GM21367 (cell line): Measurements from ENCODE around the gene DBR1.
A peak's percentile ranks its signal among the peaks of the same experiment; 100 is the strongest.

ENCODE experiments used
- ATAC-seq: cut with Tn5 transposase; IDR thresholded peaks from one replicate; pipeline ENCODE4 v1.9.1; 2021; ENCODE audit not compliant: unreplicated experiment

The DBR1 gene

DNA sequence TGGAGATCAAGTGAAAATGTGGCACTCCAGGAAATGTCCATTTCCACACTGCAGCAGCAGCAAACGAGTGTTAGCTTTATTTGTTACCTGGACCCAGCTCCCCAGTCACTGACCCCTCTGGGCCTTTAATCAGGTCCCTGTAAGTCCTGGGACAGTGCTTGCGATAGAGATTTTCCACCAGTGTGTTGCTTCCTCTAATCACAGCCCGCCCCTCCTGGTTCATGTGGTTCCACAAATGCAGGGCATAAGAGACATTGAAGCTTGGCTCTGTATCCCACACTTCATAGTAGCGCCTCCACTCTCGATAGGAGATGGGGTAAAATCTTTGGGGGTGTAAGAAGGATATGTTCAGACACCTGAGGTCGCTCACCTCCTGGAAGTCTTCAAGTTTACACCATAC, 50.5 kb downstream of the DBR1 start:
- ATAC-seq: no peak

DNA sequence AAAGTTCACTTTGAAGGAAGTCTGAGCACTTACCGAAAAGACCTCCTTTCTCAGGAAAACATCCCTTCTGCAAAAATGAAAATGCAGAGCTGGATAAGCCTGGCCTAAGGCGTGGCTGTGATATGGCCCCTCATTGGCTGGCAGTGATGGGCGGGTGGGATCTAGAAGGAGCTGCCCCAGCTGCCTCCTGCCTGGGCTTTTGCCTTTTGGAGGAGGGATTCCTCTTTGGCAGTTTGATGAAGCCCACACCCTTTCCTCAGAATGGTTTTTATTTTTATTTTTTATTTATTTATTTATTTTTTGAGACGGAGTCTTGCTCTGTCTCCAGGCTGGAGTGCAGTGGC, 55.3 kb downstream of the DBR1 start:
- ATAC-seq: no peak

DNA sequence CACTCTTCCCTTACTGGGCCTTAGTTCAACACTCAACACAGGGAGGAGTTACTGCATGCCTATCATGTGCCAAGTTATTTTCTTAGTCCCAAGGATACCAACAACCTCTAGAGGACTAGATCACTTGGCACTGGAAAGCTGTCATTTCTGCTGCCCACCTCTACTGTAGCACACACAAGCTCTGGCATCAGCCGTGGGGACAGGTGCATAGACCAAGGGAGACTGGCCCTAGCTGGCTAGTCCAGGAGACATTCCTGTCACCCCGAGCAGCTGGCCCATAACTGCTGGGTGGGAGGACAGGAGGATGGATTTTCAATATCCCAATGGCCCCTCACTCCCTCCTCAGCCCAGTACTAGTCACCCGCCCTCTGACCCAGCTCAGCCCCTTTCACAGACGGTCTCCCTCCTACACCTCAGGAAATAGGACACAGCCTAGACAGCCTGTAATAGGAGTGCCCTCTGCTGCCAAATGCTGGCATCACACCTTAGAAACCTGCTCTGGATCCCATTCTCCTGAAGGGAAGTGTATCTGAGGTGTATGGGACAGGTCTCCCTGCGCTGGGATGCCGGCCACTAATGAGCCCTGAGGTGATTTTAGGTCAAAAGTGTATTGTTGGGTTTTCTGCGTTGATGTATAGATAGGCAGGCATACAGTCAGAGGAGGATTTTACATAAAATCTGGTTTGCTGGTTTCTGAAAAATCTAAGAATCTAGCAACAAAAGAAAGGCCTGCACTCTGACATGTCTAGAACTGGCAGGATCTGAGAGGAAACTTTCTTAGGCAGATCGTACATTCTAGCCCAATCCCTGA, 55.9 kb downstream of the DBR1 start:
- peak; percentile 60 for ATAC-seq

DNA sequence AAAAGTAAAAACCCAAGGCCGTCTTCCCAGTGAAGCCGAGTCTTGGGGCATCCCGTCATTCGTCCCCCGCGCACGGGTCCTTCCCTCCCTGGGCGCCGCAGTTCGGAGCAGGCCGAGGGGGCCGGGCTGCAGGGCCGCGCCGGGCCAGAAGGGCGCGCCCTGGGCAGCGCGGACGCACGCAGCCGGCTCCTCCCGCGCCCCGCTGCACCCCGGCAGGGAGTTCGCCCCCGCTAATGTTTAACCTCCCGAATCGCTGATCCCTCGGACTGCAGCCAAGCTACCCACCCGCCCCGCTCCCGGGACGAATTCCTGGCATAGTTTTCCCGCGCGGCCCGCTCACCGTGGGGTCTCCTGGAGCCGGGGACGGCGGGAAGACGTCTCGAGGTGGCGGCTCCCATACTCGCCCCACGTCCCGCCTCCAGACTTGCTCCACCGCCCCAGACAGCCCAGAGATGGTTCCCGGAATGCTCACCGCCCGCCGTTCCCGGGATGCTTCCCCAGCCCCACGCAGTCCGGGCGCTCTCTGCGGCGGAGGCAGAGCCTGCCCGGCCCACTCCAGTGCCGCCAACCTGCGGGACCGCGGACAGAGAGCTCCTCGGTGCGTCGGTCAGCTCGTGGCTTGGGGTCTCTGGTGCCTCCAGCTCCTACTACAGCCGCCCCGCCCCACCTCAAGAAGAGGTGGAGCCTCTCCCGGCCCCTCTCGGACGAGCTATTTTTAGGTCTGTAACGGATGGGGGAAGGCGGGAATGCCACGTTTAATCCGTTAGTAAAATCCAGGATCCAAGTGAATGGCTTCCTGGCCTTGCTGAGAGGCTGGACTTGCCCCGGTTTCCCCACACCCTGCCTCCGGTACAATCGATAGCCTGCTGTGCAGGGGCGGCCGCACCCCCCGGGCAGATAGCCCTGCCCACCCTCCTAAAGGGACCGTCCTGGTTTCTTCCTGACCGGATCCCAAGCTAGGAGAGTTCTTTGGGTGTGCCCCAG, 59.4 kb downstream of the DBR1 start, which contains the start of gene DZIP1L:
Gene DZIP1L, minus strand, starts transcription at position 621 of the 984 bp plus-strand sequence. CDS start 11,637 bp downstream, outside the sequence.
- peak; percentile 65 for ATAC-seq

DNA sequence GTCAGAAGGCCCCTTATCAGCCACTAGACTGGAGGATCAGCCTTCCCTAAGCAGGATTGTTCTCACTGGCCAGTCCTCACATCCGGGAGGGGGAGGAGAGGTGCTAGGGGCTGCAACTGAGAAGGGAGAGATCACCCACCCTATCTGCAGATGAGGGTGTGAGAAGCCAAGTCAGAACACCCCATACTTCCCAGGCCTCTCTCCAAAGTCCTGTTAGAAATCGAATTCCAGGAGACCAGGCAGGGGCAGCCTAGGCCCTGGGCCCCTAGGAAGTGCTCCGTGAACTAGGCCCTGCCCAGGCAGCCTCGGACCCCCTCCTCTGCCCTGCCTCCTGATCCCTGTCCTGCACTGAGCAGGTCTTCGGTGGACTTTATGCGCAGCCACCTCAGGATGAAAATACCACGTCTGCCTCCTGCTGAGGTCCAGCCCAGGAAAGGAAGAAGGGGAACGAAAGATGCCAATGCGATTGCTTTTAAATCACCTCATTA, 60.2 kb downstream of the DBR1 start:
- no peak for ATAC-seq

DNA sequence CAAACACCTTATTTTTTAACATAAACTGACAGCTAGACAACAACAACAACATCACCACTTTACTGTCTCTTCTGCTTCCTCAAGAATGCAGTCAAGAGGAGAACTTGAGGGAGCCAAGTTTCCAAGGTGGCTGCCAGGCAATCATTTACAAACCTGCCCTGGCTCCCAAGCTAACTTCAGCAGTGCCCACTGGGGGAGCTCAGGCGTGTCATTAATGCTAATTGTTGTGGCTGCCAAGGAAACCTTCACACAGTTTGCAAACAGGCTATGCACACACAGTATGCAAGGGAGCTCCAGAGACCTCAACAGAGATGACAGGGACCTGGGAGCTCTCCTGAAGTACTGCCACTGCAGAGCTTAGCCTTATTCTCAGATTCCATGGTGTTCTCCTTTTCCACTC, 61.4 kb downstream of the DBR1 start:
- no peak for ATAC-seq

DNA sequence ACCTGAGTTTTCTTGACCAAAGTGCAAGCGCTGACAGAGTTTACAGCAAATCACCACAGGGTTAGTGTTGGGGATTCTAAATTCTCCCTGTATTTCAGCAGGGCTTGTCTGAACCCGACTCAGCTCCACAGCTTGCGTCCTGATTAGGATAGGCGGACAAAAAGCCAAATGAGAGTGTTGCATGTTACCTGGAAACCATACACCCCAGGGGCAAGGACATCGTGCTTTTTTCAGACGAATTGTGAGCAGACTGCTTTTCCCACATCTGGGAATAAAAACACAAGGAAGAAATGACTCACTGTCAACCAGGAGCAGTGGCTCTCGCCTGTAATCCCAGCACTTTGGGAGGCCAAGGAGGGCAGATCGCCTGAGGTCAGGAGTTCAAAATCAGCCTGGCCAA, 62.4 kb downstream of the DBR1 start:
- ATAC-seq: no peak
